Retinal pigment epithelial cell (primary cell): ENCODE results near the gene LIF.

Experiments
- DNase-seq: peaks from one replicate; pipeline ENCODE4 v3.0.0-alpha.2; 2010; ENCODE audit warnings: low read depth
- H3K4me3 ChIP-seq: 2 replicates; pipeline ENCODE4 v1.5.1; 2011; ENCODE audit warnings: mild to moderate bottlenecking, low read length, control low read depth, moderate library complexity
- TF ChIP-seq, protein P1 (sequence below): conservative IDR thresholded peaks from 2 replicates; pipeline ENCODE4 v1.5.1; 2011; ENCODE audit warnings: low read depth, low read length, control low read depth, inconsistent platforms

The LIF gene

DNA sequence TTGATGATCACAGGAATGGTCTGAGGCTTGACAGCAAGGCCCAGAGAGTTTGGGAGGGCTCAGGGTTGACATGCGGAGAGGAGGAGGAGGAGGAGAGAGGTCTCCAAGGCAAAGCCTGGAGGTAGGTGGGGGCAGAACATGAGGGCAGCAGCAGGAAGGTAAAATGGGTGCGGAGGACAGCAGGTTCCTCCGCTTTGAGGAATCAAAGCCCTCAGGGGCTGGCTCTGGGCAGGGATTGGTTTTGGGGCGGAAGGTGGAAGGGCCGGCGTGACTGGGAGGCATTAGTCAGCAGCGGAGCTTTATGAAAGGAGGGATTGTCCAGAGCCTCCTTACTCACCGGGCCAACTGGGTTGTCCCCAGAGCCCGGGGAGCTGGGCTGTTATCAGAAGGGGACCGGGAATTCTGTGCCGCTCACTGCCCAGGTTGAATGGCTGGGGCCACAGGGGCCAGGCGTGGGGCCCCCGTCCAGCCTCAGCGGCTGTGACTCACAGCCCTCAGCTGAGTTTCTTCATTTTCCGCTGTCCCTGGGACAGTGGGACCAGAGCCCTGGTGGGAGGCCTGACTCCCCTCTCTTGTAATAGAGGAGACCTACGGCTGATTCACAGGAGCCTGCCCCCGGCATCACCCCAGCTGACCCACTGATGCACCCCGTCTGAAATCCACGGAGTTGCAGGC, 36.2 kb downstream of the LIF start:
- H3K4me3 ChIP-seq, result no peak overlapping the region
- peak; percentile 89 for DNase-seq
- TF ChIP-seq, protein P1, sequence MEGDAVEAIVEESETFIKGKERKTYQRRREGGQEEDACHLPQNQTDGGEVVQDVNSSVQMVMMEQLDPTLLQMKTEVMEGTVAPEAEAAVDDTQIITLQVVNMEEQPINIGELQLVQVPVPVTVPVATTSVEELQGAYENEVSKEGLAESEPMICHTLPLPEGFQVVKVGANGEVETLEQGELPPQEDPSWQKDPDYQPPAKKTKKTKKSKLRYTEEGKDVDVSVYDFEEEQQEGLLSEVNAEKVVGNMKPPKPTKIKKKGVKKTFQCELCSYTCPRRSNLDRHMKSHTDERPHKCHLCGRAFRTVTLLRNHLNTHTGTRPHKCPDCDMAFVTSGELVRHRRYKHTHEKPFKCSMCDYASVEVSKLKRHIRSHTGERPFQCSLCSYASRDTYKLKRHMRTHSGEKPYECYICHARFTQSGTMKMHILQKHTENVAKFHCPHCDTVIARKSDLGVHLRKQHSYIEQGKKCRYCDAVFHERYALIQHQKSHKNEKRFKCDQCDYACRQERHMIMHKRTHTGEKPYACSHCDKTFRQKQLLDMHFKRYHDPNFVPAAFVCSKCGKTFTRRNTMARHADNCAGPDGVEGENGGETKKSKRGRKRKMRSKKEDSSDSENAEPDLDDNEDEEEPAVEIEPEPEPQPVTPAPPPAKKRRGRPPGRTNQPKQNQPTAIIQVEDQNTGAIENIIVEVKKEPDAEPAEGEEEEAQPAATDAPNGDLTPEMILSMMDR, result no peak

DNA sequence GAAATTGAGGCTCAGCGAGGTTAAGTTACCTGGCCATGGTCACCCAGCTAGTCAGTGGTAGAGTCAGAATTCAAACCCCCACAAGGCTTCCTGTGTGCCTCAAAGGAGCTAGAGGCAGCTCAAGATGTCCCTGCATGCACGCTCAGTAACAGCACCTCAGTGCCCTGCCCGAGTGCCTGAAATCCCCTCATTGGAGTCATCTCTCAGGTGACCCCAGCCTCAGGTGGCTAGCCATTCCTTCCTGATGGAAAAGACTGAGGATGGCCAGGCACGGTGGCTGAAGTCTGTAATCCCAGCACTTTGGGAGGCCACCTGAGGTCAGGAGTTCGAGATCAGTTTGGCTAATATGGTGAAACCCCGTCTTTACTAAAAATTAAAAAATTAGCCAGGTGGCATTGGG, 36.9 kb downstream of the LIF start:
- no peak for DNase-seq
- no peak overlapping the region for H3K4me3 ChIP-seq
- TF ChIP-seq, protein P1, result no peak

DNA sequence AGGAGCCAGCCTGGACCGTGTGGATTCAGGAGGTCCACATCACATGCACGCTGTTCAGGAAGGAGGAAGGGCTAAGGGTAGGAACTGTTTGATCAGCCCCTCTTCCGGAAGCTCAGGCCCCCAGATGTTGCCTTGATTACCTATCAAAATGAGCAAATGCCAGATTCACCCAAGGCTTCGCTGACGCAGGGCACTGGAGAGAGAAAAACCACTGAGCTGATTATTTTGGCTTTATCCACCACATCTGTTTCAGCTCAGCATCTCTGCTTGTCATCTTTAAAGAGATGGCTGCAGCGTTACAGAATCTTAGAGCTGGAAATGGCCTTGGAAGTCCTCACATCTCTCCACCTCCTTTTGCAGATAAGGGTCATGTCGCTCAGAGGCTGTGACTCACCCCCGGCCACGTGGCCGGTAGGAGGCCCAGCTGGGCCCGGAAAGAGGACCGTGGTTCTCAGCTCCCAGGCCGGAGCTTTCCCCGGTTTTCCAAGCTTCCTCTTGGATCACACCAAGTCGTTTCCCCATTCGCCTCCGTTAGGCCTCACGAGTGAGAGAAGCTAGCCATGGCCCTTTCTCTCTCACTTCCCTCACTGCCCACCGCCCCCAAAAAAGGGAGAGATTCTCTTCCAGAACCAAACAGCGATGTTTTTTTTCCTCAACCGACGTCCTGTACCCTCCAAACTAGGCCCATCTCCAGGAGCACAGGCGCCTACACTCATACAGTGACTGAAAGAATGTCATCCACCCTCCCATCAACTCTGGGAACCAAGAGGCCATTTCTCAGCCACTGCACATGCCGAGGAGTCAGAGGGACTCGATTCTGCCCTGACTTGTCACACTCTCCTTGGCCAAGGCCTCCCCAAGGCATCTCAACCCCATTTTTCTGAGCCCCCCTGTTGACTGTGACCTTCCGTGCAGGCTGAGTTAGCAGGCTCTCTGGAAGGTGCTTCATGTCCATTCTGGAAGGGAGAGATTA, 37.6 kb downstream of the LIF start:
- no peak overlapping the region for H3K4me3 ChIP-seq
- TF ChIP-seq, protein P1, result no peak
- DNase-seq, result no peak

DNA sequence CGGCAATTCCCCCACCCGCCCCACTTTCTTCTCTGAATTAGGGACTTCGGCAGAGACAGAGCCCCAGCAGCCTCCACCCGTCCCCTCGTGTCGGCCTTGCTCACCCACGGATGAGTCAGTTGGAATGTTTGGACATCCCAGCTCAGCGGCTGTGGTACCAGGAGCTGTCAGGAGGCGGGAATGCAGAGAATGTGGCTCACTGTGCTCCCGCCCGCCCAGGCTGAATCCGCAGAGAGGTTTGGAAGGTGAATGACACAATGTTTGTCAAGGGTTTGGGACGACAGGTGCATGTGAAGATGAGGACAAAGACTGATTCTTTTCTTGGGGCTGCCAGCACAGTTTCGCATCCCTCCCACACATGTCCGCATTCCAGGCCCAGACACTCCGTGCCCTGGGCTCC, 39.6 kb downstream of the LIF start:
- TF ChIP-seq, protein P1, result no peak
- H3K4me3 ChIP-seq, result no peak overlapping the region
- DNase-seq, result peak; percentile 95

DNA sequence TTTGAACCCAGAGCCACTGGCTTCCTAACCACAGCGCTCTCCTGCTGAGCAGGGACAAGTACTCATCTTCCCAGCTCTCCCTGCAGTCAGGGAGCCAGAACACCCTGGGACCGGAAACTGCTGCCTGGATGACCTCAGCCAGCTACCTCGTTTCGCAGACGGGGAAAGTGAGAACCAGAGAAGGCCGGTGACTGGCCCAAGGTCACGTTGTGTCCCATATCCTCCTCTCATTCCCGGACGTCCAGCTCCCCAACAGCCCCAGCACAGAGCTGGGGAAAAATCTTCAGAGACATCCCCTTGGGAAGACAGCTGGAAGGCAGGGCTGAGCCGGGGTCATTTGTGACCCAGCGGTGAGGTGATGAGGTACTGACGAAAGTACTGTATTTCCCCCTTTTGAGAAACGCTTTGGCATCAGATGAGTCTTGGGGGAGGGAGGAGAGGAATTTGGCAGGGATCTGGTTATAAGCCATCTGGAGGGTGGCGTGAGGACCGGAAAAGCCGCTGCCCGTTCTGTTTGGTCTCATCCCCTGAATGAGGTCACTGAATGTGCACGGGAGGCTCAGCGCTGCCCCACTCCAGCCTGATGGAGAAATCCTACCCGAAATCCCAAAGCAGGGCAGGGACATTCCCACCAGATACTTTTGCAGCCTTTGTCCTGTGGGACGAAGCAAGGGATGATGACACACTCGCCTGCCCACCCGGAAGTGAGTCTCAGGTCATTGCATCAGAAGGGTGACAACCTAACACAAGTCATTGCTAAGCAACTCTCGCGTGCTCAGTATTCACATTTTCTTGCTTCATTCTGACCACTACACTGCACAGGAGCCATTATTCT, 41.1 kb downstream of the LIF start:
- H3K4me3 ChIP-seq, result no peak overlapping the region
- TF ChIP-seq, protein P1, result no peak
- DNase-seq, result no peak

DNA sequence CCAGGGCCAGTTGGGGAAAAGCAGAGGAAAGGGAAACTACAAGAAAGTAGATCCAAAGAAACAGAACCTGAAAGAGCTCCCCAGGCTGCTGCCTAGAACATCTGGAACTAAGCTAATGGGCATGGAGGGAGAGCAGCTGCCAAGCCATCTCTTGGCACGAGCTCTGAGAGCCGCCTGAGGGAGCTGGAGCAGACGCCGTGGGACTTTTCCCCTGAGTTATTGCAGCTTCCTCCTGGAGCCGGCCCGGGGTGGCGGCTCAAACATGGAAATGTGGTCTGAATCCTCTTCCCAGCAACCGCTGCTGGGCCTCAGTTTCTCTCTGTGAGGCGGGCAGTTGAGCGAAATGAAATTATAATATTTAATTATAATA, 41.8 kb downstream of the LIF start:
- TF ChIP-seq, protein P1, result no peak
- no peak for DNase-seq
- no peak overlapping the region for H3K4me3 ChIP-seq
